G401.6 (cell line): ENCODE data around the gene MUCL3.
"Not testable (repeated sequence)": the region's sequence is repeated elsewhere in the genome, so short reads cannot be mapped to it uniquely, and the experiment has no call there.

Source experiments
- FAIRE-seq: peaks from 2 replicates; lab custom pipeline; 2012; peaks lifted over from hg19 to GRCh38; lab: Jason Lieb, UNC

Gene MUCL3

DNA sequence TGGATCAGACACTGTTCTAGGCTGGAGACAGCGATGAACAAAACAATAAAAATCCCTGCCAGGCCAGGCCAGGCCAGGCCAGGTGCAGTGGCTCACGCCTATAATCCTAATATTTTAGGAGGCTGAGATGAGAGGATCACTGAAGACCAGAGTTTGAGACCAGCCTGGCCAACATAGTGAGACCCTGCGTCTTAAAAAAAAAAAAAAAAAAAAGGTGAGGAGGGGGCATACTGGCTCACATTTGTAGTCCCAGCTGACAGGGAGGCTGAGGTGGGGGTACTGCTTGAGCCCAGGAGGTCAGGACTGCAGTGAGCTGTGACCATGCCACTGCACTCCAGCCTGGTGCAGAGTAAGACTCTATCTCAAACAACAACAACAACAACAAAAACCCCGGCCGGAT lies 4.5 kb downstream of the MUCL3 start:
- FAIRE-seq = no peak

- no peak for FAIRE-seq
These were observed 6.5 kb downstream of the MUCL3 start for GRCh38 chr6:30947231-30947630.

GRCh38 chr6:30948811-30949210 lies 8.0 kb downstream of the MUCL3 start:
- no peak for FAIRE-seq

DNA sequence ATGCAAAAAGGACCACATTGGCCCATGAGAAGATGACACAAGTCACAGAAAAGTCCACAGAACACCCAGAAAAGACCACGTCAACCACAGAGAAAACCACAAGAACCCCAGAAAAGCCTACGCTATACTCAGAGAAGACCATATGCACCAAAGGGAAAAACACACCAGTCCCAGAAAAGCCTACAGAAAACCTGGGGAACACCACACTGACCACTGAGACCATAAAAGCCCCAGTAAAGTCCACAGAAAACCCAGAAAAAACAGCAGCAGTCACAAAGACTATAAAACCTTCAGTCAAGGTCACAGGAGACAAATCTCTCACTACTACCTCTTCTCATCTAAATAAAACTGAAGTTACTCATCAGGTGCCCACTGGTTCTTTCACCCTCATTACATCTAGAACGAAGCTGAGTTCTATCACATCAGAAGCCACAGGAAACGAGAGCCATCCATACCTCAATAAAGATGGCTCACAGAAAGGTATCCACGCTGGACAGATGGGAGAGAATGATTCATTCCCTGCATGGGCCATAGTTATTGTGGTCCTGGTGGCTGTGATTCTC lies 11.2 kb downstream of the MUCL3 start:
- no peak for FAIRE-seq

GRCh38 chr6:30954631-30955366 lies 14.0 kb downstream of the MUCL3 start:
- FAIRE-seq = no peak

GRCh38 chr6:30955367-30956042 lies 14.7 kb downstream of the MUCL3 start:
- no peak for FAIRE-seq

DNA sequence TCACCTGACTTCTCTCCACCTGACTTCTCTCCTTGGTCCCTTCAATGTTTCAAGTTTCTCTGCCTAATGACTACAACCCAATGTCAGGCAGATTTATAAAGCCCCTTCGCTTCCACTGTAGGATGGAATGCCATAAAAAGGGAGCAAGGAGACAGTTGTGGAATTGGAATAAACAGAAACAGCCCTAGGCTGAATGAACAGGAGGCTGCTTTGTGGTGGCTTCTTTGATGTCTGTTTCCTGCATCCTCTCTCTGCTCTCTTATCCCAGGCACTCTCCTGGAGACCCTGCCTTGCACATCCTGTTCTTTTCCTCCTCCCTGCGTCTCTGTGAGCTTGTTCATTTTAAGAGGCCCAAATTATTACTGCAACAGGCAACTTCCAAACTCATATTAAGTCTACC lies 16.9 kb downstream of the MUCL3 start:
- FAIRE-seq = no peak

- FAIRE-seq = no peak
These were observed 20.3 kb downstream of the MUCL3 start for GRCh38 chr6:30960907-30961673.

- no peak for FAIRE-seq
These were observed 21.9 kb downstream of the MUCL3 start for GRCh38 chr6:30962716-30963115.

GRCh38 chr6:30963641-30964040 lies 22.9 kb downstream of the MUCL3 start:
- no peak for FAIRE-seq

- no peak for FAIRE-seq
These were observed 23.3 kb downstream of the MUCL3 start for GRCh38 chr6:30964075-30964474.

GRCh38 chr6:30965140-30965601 lies 24.4 kb downstream of the MUCL3 start:
- FAIRE-seq = no peak

GRCh38 chr6:30966154-30966553 lies 25.4 kb downstream of the MUCL3 start:
- no peak for FAIRE-seq

DNA sequence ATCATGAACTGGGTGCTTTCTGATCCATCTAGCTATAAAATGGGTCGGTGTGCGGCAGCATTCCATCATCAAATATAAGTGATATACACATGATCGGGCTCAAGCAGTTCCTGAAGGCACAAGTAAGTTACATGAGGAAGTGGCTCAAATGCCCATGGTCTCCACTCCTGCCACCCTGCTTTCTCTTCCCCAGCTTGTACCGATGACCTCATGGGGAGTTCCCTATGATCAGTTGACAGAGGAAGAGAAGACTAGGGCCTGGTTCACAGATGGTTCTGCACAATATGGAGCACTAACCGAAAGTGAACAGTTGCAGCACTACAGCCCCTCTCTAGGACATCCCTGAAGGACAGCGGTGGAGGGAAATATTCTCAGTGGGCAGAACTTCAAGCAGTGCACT lies 28.4 kb downstream of the MUCL3 start:
- FAIRE-seq = not testable (repeated sequence)

DNA sequence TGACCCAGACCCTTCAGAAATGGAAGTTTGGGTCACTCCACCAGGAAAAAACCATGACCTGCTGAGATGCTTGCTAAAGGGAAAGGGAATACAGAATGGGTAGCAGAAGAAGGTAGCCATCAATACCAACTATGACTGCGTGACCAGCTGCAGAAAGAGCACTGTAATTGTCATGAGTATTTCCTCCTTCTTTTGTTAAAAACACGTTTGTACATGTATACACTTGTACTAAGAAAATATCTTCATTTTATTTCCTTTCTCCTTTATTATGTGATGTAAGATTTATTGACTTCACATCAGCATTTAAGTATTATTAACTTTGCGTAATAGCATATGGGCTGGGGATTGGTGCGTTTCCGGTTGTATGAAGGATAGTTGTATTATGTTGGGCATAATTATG lies 30.2 kb downstream of the MUCL3 start:
- FAIRE-seq = no peak

GRCh38 chr6:30972816-30973215 lies 32.0 kb downstream of the MUCL3 start:
- FAIRE-seq = no peak

DNA sequence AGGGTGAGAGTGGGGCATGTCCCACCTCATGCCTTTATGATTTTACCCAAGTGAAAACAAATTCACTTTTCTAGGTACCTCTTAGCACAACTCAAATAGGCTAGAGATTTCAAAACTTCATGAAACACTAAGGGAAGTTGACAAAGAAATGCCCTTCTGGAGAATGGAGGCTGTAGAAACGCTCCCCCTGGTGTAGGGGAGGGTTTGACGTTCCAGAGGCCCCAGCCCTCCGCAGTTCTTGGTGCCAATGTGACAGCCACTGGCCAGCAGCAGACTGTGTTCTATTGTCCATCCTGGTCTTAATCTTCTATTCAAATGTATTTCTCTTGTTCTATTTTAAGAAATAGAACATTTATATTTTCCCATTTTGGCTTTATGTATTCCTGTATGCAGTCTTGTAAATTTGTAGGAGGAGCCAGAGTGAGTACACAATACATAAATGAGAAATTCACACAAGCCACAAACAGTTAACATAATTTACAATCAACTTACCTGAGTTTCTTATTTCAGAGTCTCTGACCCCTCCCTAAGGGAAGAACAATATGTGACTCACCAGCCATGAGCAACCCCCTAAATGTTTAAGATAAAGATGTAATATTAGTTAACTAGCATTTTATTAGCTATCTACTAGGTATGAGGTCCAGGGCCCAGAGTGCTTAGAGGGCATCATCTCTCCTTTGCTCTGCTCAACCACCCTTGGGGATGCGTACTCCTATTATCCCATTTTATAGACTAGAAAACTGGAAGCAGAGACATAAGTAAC lies 33.9 kb downstream of the MUCL3 start:
- no peak for FAIRE-seq

DNA sequence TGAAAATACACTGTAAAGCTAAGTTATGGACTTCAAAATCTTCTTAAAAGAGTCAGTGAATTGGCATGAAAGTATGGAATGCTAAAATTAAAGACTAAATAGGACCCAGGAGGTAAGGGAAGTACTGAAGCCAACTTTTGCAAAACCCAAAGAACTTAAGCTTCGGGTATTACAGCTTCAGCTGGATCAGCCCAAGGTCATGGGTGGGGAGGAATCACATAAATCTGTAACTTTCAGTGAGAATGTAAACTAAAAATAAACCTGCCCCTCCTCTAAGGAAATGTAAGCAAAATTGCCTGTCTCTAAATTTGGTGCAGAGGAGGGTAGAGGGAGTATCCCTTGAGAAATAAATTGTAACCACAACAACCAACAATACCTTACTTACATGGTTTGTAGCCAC lies 38.4 kb downstream of the MUCL3 start:
- FAIRE-seq = no peak

- no peak for FAIRE-seq
These were observed 38.9 kb downstream of the MUCL3 start for GRCh38 chr6:30979690-30980089.

GRCh38 chr6:30981942-30982772 lies 41.4 kb downstream of the MUCL3 start:
- FAIRE-seq = no peak

GRCh38 chr6:30983439-30983838 lies 42.7 kb downstream of the MUCL3 start, which contains the start of gene MUC21:
Gene MUC21, plus strand, starts transcription at chr6:30983718. Its CDS starts 241 bp downstream, at chr6:30983959.
- no peak for FAIRE-seq
